ENCODE measurements around the gene SATL1. TPM values are rescaled to one million over a fixed set of nuclear protein-coding genes. Genes with fewer than 3 reads are reported as not detected.
A peak's percentile ranks its signal among the peaks of the same experiment; 100 is the strongest.
"Not testable (repeated sequence)": the region's sequence is repeated elsewhere in the genome, so short reads cannot be mapped to it uniquely, and the experiment has no call there.

Gene SATL1
- total RNA-seq, 1 donor from 2014 or later: 0.06 TPM

- DNase-seq (ENCODE audit: low spot score): no peak
These were observed 132.2 kb downstream of the SATL1 start for GRCh38 chrX:85111347-85111746.

GRCh38 chrX:85109235-85109634 is 134.3 kb downstream of the SATL1 start:
- DNase-seq (ENCODE audit: low spot score): no peak

- DNase-seq (ENCODE audit: low spot score): no peak
These were observed 135.4 kb downstream of the SATL1 start for GRCh38 chrX:85108165-85108564.

- no peak for DNase-seq (ENCODE audit: low spot score)
These were observed 136.2 kb downstream of the SATL1 start for GRCh38 chrX:85107407-85107806.

GRCh38 chrX:85089321-85089840 is 154.2 kb downstream of the SATL1 start:
- no peak for DNase-seq (ENCODE audit: low spot score)

GRCh38 chrX:85084770-85085393 is 158.7 kb downstream of the SATL1 start:
- DNase-seq (ENCODE audit: low spot score): peak; percentile 25

GRCh38 chrX:85077247-85077646 is 166.3 kb downstream of the SATL1 start:
- DNase-seq (ENCODE audit: low spot score): not testable (repeated sequence)

- DNase-seq (ENCODE audit: low spot score): no peak
These were observed 177.9 kb downstream of the SATL1 start for GRCh38 chrX:85065512-85066198.

GRCh38 chrX:85052636-85053343 is 190.8 kb downstream of the SATL1 start:
- DNase-seq (ENCODE audit: low spot score): no peak

GRCh38 chrX:85052205-85052604 is 191.4 kb downstream of the SATL1 start:
- no peak for DNase-seq (ENCODE audit: low spot score)

GRCh38 chrX:85051627-85052026 is 192.0 kb downstream of the SATL1 start:
- no peak for DNase-seq (ENCODE audit: low spot score)

Other genes starting within 250 kb of the SATL1 start
- 26.4 TPM for gene APOOL, start 239.9 kb downstream of the SATL1 start, total RNA-seq
- 2.6 TPM for gene ZNF711, start 212 bp upstream of the SATL1 start, total RNA-seq
- gene POF1B, start 135.9 kb upstream of the SATL1 start, total RNA-seq: 34.4 TPM

Data from mucosa of gallbladder (tissue), 1 donor.